Ascending aorta (tissue), 2 donors: ENCODE data around the gene PHLPP1. TPM values are rescaled to one million over a fixed set of nuclear protein-coding genes. Genes with fewer than 3 reads are reported as not detected.

Source experiments
- DNase-seq, 2 donors: peaks; one replicate each; pipeline ENCODE4 v3.0.0-alpha.2; 2019; ENCODE audit warnings: low spot score in 2 of 2
- H3K27ac ChIP-seq, 2 donors: fragments of 200-600 bp; sonication (generic); one replicate each; pipeline ENCODE4 v1.5.1; 2016 to 2017; ENCODE audit warnings: mild to moderate bottlenecking in 1 of 2
- H3K27me3 ChIP-seq: fragments of 200-600 bp; sonication (generic); one replicate; pipeline ENCODE4 v1.5.1; 2017
- H3K36me3 ChIP-seq, 2 donors: fragments of 200-600 bp; sonication (generic); one replicate each; pipeline ENCODE4 v1.5.1; 2016
- H3K4me1 ChIP-seq, 2 donors: fragments of 200-600 bp; sonication (generic); one replicate each; pipeline ENCODE4 v1.5.1; 2016 to 2017; ENCODE audit warnings: mild to moderate bottlenecking in 1 of 2
- H3K4me3 ChIP-seq, 2 donors: fragments of 200-600 bp; sonication (generic); one replicate each; pipeline ENCODE4 v1.5.1; 2016 to 2017; ENCODE audit warnings: mild to moderate bottlenecking in 1 of 2
- H3K9me3 ChIP-seq, 2 donors: fragments of 200-600 bp; sonication (generic); one replicate each; pipeline ENCODE4 v1.5.1; 2016
- CTCF ChIP-seq, 3 experiments: fragments of 200-600 bp in 2 of 3; fragments of 450-650 bp in 1 of 3; sonication (generic) in 2 of 3; IDR thresholded peaks; one replicate each; pipeline ENCODE4 v1.5.1; 2016 to 2019; ENCODE audit warnings: antibody characterized with exemption in 3 of 3, mild to moderate bottlenecking in 1 of 3, moderate library complexity in 1 of 3
- intact Hi-C: fragments of 100-400 bp; cut with DNase I; formaldehyde crosslinking; loops from one replicate; pipeline ENCODE4 v1.15.1; 2023
- total RNA-seq: library from RNA; depleted of rRNA; stranded (reverse); fragments of >200 nt; gene quantifications from one replicate; pipeline ENCODE4 v1.1.0, GENCODE V29; 2016

Gene PHLPP1
- total RNA-seq, 1 donor from 2014 or later, result 9.8 TPM

DNA sequence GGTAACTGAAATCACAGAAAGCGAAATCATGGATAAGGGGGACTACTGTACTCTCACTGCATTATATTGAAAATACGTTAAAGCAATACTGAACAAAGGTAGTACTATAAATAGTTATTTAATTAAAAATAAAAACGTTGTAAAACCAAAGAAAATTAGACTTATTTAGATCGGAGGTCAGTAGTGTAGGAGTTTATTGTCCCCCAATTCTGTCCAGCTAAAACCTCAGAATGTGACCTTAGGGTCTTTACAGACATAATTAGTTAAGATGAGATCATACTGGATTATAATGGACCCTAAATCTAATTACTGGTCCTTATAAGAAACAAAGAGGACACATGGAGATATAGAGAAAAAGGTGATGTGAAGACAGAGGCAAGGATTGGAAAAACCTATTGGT lies 95.3 kb downstream of the PHLPP1 start:
- intact Hi-C loops, result no loop called here
- Histone ChIP-seq H3K27me3 (no peaks in the 10 kb centered on the region), H3K27ac (no peak overlapping the region), H3K36me3 (no peaks in the 10 kb centered on the region), H3K4me1 (no peaks in the 10 kb centered on the region), H3K9me3 (no peaks in the 10 kb centered on the region), H3K4me3 (no peak overlapping the region)
- no peak for TF ChIP-seq CTCF (IDR thresholded peaks at IDR 0.05)
- no peak for DNase-seq

- no peak for TF ChIP-seq CTCF (IDR thresholded peaks at IDR 0.05)
- intact Hi-C loops, result no loop called here
- H3K27me3 ChIP-seq, result no peaks in the 10 kb centered on the region
- DNase-seq, result no peak
- no peaks in the 10 kb centered on the region for H3K9me3 ChIP-seq
- no peaks in the 10 kb centered on the region for H3K4me1 ChIP-seq
- H3K27ac ChIP-seq, result no peak overlapping the region
- H3K36me3 ChIP-seq, result no peaks in the 10 kb centered on the region
- no peak overlapping the region for H3K4me3 ChIP-seq
These were observed 96.3 kb downstream of the PHLPP1 start for GRCh38 chr18:62811674-62812073.

DNA sequence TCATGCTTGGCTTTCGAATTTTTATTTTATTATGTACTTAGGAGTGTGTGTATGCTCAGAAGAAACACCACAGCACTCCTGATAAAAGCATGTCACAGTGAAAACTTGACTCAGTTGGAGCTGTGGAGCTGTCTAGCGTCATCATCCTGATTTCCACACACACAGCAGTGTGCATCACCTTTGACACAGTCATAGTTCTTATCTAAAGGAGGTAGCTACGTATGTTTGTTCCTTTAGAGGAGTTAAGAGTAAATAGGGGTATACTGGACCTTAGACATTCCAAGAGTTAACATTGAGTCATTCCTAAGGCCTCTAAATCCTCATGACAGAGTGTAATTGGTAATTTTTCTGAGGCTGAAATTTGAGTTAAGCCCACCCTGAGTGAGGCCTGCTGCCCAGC lies 96.9 kb downstream of the PHLPP1 start:
- no peak for TF ChIP-seq CTCF (IDR thresholded peaks at IDR 0.05)
- DNase-seq, result no peak
- Histone ChIP-seq H3K36me3 (no peaks in the 10 kb centered on the region), H3K4me1 (no peaks in the 10 kb centered on the region), H3K27me3 (no peaks in the 10 kb centered on the region), H3K9me3 (no peaks in the 10 kb centered on the region), H3K4me3 (no peak overlapping the region), H3K27ac (no peak overlapping the region)
- intact Hi-C loops, result no loop called here

DNA sequence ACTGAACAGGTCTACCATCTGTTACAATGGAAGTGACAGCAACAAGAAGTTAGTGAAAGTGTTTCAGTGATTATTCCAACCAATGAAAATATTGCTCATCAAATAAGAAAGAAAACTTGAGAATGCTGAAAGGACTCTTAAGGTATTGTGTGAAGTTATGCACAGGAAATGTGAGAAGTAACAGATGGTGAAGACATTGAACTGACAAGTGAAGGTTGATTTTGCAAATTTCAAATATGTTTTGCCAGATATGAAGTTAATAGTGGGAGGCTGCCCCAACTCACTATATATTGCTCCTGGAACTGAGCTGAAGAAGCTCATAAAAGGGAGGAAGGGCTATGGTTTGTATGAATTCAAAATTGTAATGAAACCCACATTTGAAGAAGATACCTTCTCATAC lies 97.5 kb downstream of the PHLPP1 start:
- intact Hi-C loops, result no loop called here
- Histone ChIP-seq H3K9me3 (no peaks in the 10 kb centered on the region), H3K4me3 (no peak overlapping the region), H3K36me3 (no peaks in the 10 kb centered on the region), H3K27me3 (no peaks in the 10 kb centered on the region), H3K27ac (no peak overlapping the region), H3K4me1 (no peaks in the 10 kb centered on the region)
- no peak for TF ChIP-seq CTCF (IDR thresholded peaks at IDR 0.05)
- DNase-seq, result no peak

DNA sequence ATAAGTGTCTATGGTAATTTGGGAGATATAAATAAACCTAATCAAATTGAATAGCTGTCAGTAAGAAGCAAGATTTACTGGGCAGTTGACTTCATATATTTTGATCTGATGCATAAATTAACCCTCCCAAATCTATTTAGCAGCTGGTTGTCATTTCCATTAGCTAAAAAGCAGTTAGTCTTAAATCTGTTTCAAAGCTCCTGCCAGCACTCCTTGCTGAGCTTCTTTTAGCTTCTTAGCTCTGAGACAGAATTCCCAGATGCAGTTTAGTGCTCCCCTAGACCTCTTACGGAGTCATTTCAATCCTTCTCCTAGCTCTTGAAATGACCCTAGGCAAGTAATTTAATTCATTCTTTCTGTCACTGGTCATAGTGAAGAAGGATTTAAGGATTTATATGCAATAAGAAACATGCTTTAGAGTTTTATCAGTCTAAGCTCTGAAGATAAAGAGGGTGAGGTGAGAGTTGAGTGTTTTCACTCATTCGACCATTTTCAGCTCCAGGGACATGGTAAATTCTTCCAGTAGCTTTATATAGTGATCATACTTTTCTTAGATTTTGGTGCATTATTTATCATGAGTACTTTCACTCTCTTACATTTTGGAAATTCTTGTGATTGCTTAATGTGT lies 98.9 kb downstream of the PHLPP1 start:
- intact Hi-C loops, result no loop called here
- TF ChIP-seq CTCF (IDR thresholded peaks at IDR 0.05), result no peak
- no peak for DNase-seq
- Histone ChIP-seq H3K9me3 (no peaks in the 10 kb centered on the region), H3K4me3 (no peak overlapping the region), H3K36me3 (no peaks in the 10 kb centered on the region), H3K27ac (no peak overlapping the region), H3K4me1 (no peaks in the 10 kb centered on the region), H3K27me3 (no peaks in the 10 kb centered on the region)

DNA sequence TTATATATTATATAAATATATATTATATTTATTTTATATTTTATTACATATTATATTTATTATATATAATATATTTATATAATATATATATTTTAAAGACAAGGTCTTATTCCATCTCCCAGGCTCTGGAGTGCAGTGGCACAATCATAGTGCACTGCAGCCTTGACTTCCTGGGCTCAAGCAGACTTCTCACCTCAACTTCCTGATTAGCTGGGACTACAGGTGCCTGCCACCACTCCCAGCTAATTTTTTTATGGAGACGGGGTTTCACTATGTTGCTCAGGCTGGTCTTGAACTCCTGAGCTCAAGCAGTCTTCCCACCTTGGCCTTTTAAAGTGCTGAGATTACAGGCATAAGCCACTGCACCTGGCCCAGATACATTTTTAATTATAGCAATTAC lies 110.0 kb downstream of the PHLPP1 start:
- no peak for TF ChIP-seq CTCF (IDR thresholded peaks at IDR 0.05)
- no peak for DNase-seq

More for the DNA sequence above, 110.0 kb downstream of the PHLPP1 start:
- intact Hi-C loops, result no loop called here
- Histone ChIP-seq H3K27me3 (no peaks in the 10 kb centered on the region), H3K9me3 (no peaks in the 10 kb centered on the region), H3K4me3 (no peak overlapping the region), H3K36me3 (peaks cover 0 to 3% of the 10 kb centered on the region in 2 donors), H3K4me1 (peaks cover 0 to 5% of the 10 kb centered on the region in 2 donors), H3K27ac (no peak overlapping the region)
